GM12878 (cell line): Measurements from ENCODE around the gene TLR9. TPM values are rescaled to one million over a fixed set of nuclear protein-coding genes. Genes with fewer than 3 reads are reported as not detected.

Source experiments
- ATAC-seq: fragments of 200-7000 bp; cut with Tn5 transposase; 3 replicates; pipeline ENCODE4 v1.9.1; 2020; ENCODE audit warnings: mild to moderate bottlenecking, moderate library complexity
- BruUV-seq: library from RNA; stranded (reverse); fragments of 400-500 nt; replicated peaks from 2 replicates; lab custom pipeline; 2021; lab: Mats Ljungman, UMichigan
- CTCF ChIA-PET: fragments of 300-600 bp; sonication (Branson Sonifier 250); formaldehyde crosslinking; extraction: SDS; loops from one replicate; lab custom pipeline; 2021; ENCODE audit warnings: inconsistent platforms; lab: Yijun Ruan, JAX
- POLR2A ChIA-PET: fragments of 350-600 bp; formaldehyde crosslinking; extraction: SDS; loops from one replicate; lab custom pipeline; 2021; ENCODE audit warnings: inconsistent platforms; lab: Charles Lee
- RAD21 ChIA-PET: fragments of 300-600 bp; sonication (Branson Sonifier 250); formaldehyde crosslinking; loops from one replicate; lab custom pipeline; 2023; ENCODE audit warnings: antibody characterized with exemption; ENCODE audit not compliant: unreplicated experiment; lab: Charles Lee
- SMC1A ChIA-PET: fragments of 300-600 bp; sonication (Branson Sonifier 250); formaldehyde crosslinking; loops from one replicate; lab custom pipeline; 2023; ENCODE audit not compliant: unreplicated experiment, uncharacterized antibody; lab: Charles Lee
- DNase-seq: peaks from one replicate; pipeline ENCODE4 v3.0.0-alpha.2; 2011; ENCODE audit warnings: low read depth, low spot score
- FAIRE-seq: peaks from 3 replicates; lab custom pipeline; 2011; peaks lifted over from hg19 to GRCh38; lab: Jason Lieb, UNC
- H2AFZ ChIP-seq: 2 replicates; pipeline ENCODE4 v1.6.0; 2011; ENCODE audit warnings: low read depth, low read length, control low read depth; ENCODE audit not compliant: control insufficient read depth
- H3K27ac ChIP-seq: 2 replicates; pipeline ENCODE4 v1.5.1; 2011; ENCODE audit warnings: control low read depth; ENCODE audit not compliant: control insufficient read depth, insufficient read depth
- H3K27me3 ChIP-seq, 2 experiments: replicated peaks in 1 of 2; 2 replicates each; pipeline versions ENCODE4 v1.6.0 to v1.6.1; 2011; ENCODE audit warnings: low read length in 1 of 2; ENCODE audit not compliant: control insufficient read depth in 2 of 2, insufficient read depth in 2 of 2
- H3K36me3 ChIP-seq, 2 experiments: 2 replicates each; pipeline ENCODE4 v1.5.1; 2011; ENCODE audit warnings: low read length in 1 of 2; ENCODE audit not compliant: control insufficient read depth in 2 of 2, insufficient read depth in 2 of 2
- H3K4me1 ChIP-seq: 2 replicates; pipeline ENCODE4 v1.6.1; 2011; ENCODE audit warnings: mild to moderate bottlenecking, low read length, moderate library complexity, mixed read lengths; ENCODE audit not compliant: control insufficient read depth, insufficient read depth
- H3K4me2 ChIP-seq: 2 replicates; pipeline ENCODE4 v1.6.0; 2011; ENCODE audit warnings: control low read depth; ENCODE audit not compliant: control insufficient read depth, insufficient read depth
- H3K4me3 ChIP-seq: fragments of 200-600 bp; sonication (generic); 2 replicates; pipeline ENCODE4 v1.5.1; 2016
- H3K79me2 ChIP-seq: 2 replicates; pipeline ENCODE4 v1.6.0; 2011; ENCODE audit warnings: low read length; ENCODE audit not compliant: control insufficient read depth, insufficient read depth
- H3K9ac ChIP-seq: 2 replicates; pipeline ENCODE4 v1.8.0; 2011; ENCODE audit warnings: low read length, control low read depth, mixed read lengths; ENCODE audit not compliant: control insufficient read depth, insufficient read depth
- H3K9me3 ChIP-seq: replicated peaks from 3 replicates; pipeline ENCODE4 v1.5.1; 2011; ENCODE audit warnings: mild to moderate bottlenecking, low read length; ENCODE audit not compliant: control insufficient read depth, insufficient read depth
- H4K20me1 ChIP-seq: 2 replicates; pipeline ENCODE4 v1.6.0; 2011; ENCODE audit not compliant: control insufficient read depth, insufficient read depth
- FOXM1 ChIP-seq: IDR thresholded peaks from 2 replicates; pipeline ENCODE4 v1.6.1; 2012; ENCODE audit warnings: low read depth, mild to moderate bottlenecking, inconsistent platforms, low read length, moderate library complexity
- POU2F2 ChIP-seq: IDR thresholded peaks from 3 replicates; pipeline ENCODE4 v1.6.1; 2011; ENCODE audit warnings: low read depth, mild to moderate bottlenecking, low read length, borderline replicate concordance
- ZNF384 ChIP-seq: IDR thresholded peaks from 2 replicates; pipeline ENCODE4 v1.6.1; 2012; ENCODE audit warnings: low read depth, mild to moderate bottlenecking, low read length, improper control_type of control experiment, borderline replicate concordance
- WGBS: methylation state at CpG from one replicate; pipeline ENCODE4 v1.1.6; 2016; ENCODE audit warnings: low lambda C conversion rate; ENCODE audit not compliant: insufficient replicate concordance, insufficient coverage; ENCODE audit errors: missing lambda C conversion rate; 5-methylcytosine and 5-hydroxymethylcytosine counted together
- in situ Hi-C: fragments of 300-500 bp; cut with MboI; formaldehyde crosslinking; loops from 9 replicates; pipeline ENCODE4 v1.14.3; 2018; ENCODE audit warnings: mixed read lengths
- intact Hi-C: fragments of 100-400 bp; cut with micrococcal nuclease; formaldehyde crosslinking; loops from one replicate; pipeline ENCODE4 v1.14.2; 2022; ENCODE audit not compliant: unreplicated experiment
- polyA plus RNA-seq, 11 experiments: library from polyadenylated mRNA; depleted of rRNA in 4 of 11; unstranded in 6 of 11; stranded (reverse) in 5 of 11; fragments of >200 nt; fragmentation: Nextera tagmentation in 4 of 11; fragmentation: Illumina TruSeq in 1 of 11; extraction: Ambion mirVana in 4 of 11; extraction: Trizol in 1 of 11; gene quantifications; 1 replicate in 1 of 11; 2 replicates in 10 of 11; pipeline versions ENCODE4 v1.2.1 to v1.2.3, GENCODE V29; 2011 to 2016; ENCODE audit warnings: inconsistent platforms in 2 of 11, missing spikeins in 2 of 11, low read depth in 1 of 11
- total RNA-seq, 4 experiments: library from RNA; depleted of rRNA in 3 of 4; stranded (reverse); fragments of >200 nt in 3 of 4; fragmentation: Illumina TruSeq in 1 of 4; extraction: Trizol in 1 of 4; gene quantifications; 2 replicates each; pipeline versions ENCODE4 v1.2.1 to v1.2.3, GENCODE V29; 2013 to 2021
- TF ChIP-seq, protein P1 (sequence below): fragments of 450-650 bp; formaldehyde crosslinking; IDR thresholded peaks from 2 replicates; pipeline ENCODE4 v1.4.0; 2022; ENCODE audit warnings: mild to moderate bottlenecking, moderate library complexity
- TF ChIP-seq, protein P2 (sequence below): IDR thresholded peaks from 2 replicates; pipeline ENCODE4 v1.6.1; 2012; ENCODE audit warnings: low read length, inconsistent platforms
- TF ChIP-seq, protein P3 (sequence below): fragments of 450-650 bp; conservative IDR thresholded peaks from 2 replicates; pipeline ENCODE4 v1.6.1; 2017; ENCODE audit warnings: mild to moderate bottlenecking, moderate library complexity
- TF ChIP-seq, protein P4 (sequence below): fragments of 450-650 bp; IDR thresholded peaks from 2 replicates; pipeline ENCODE4 v1.6.1; 2017; ENCODE audit warnings: mild to moderate bottlenecking

The TLR9 gene
- total and polyA plus RNA-seq, 10 of the 15 experiments (the other 5 are each of a cell fraction or from before 2014, with no cell fraction given) = 0.10 to 4.8 (median 0.53) TPM; not detected in 1

DNA sequence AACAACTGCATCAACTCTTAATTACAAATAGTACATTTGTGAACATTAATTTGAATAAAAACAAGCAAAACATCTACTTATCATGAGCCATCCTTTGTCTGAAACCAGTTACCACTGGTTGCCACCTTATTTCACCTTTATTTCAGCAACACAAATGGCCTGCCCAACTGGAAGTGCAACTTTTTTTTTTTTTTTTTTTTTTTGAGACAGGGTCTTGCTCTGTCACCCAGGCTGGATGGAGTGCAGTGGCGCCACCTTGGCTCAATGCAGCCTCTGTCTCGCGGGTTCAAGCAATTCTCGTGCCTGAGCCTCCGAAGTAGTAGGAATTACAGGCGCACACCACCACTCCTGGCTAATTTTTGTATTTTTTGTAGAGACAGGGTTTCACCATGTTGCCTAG lies 39.9 kb upstream of the TLR9 start:
- peaks cover 8% of the 10 kb centered on the region for H3K4me1 ChIP-seq

DNA sequence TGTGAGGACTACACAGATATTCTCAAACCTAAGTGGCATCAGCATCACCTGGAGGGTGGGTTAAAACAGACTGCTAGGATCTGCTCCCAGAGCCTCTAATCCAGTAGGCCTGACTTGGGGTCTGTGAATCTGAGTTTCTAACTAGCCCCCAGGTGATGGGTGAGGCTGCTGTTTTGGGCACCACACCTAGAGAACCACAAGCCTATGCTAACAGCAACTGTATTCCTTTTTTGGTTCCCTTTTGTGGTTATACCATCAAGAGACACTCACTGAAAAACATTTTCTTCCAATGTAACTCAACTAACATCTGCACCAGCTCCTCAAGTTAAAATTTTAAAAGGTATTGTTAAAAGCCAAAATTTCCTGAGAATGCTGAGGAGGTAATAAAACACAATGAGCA lies 37.0 kb upstream of the TLR9 start:
- in situ Hi-C loops (no loop called here), intact Hi-C loops (no loop called here)
- CTCF ChIA-PET = interaction anchor here (1.1 to 2.2 kb wide), 5 partner anchors 9 to 43 kb away, joined by 3 to 8 read pairs (median 6); partner anchors contain the start of genes TLR9 and TWF2
- POLR2A ChIA-PET = interaction anchor here (1.0 kb wide), 1 partner anchor 10 kb away, joined by 3 read pairs; no protein-coding TSS in a partner anchor
- no peak overlapping the region for H3K4me2 ChIP-seq
- RAD21 ChIA-PET = interaction anchor here (0.8 kb wide), 1 partner anchor 22 kb away, joined by 3 read pairs; no protein-coding TSS in a partner anchor
- no peaks in the 10 kb centered on the region for H3K9me3 ChIP-seq
- no peak overlapping the region for H3K27ac ChIP-seq
- H3K4me1 ChIP-seq = peaks cover 5% of the 10 kb centered on the region
- peaks cover 3% of the 10 kb centered on the region for H3K79me2 ChIP-seq
- H3K4me3 ChIP-seq = no peak overlapping the region
- no peak; the same call in 2 of the 3 replicates for ATAC-seq
- H3K27me3 ChIP-seq = no peaks in the 10 kb centered on the region
- no peak overlapping the region for H3K9ac ChIP-seq
- no peak for FAIRE-seq
- no peak for DNase-seq
- H4K20me1 ChIP-seq = no peaks in the 10 kb centered on the region
- BruUV-seq = no TSS peak
- no peak overlapping the region for H2AFZ ChIP-seq
- peaks cover 9 to 51% of the 10 kb centered on the region in 2 experiments for H3K36me3 ChIP-seq
- SMC1A ChIA-PET = no interaction called here
- TF ChIP-seq, protein P1, sequence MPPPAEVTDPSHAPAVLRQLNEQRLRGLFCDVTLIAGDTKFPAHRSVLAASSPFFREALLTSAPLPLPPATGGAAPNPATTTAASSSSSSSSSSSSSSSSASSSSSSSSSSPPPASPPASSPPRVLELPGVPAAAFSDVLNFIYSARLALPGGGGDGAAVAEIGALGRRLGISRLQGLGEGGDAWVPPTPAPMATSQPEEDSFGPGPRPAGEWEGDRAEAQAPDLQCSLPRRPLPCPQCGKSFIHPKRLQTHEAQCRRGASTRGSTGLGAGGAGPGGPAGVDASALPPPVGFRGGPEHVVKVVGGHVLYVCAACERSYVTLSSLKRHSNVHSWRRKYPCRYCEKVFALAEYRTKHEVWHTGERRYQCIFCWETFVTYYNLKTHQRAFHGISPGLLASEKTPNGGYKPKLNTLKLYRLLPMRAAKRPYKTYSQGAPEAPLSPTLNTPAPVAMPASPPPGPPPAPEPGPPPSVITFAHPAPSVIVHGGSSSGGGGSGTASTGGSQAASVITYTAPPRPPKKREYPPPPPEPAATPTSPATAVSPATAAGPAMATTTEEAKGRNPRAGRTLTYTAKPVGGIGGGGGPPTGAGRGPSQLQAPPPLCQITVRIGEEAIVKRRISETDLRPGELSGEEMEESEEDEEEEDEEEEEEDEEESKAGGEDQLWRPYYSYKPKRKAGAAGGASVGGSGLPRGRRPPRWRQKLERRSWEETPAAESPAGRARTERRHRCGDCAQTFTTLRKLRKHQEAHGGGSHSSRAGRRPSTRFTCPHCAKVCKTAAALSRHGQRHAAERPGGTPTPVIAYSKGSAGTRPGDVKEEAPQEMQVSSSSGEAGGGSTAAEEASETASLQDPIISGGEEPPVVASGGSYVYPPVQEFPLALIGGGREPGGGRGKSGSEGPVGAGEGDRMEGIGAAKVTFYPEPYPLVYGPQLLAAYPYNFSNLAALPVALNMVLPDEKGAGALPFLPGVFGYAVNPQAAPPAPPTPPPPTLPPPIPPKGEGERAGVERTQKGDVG = no peak
- TF ChIP-seq POU2F2 (no peak), FOXM1 (no peak)
- TF ChIP-seq, protein P2, sequence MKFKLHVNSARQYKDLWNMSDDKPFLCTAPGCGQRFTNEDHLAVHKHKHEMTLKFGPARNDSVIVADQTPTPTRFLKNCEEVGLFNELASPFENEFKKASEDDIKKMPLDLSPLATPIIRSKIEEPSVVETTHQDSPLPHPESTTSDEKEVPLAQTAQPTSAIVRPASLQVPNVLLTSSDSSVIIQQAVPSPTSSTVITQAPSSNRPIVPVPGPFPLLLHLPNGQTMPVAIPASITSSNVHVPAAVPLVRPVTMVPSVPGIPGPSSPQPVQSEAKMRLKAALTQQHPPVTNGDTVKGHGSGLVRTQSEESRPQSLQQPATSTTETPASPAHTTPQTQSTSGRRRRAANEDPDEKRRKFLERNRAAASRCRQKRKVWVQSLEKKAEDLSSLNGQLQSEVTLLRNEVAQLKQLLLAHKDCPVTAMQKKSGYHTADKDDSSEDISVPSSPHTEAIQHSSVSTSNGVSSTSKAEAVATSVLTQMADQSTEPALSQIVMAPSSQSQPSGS = no peak
- TF ChIP-seq, protein P3, sequence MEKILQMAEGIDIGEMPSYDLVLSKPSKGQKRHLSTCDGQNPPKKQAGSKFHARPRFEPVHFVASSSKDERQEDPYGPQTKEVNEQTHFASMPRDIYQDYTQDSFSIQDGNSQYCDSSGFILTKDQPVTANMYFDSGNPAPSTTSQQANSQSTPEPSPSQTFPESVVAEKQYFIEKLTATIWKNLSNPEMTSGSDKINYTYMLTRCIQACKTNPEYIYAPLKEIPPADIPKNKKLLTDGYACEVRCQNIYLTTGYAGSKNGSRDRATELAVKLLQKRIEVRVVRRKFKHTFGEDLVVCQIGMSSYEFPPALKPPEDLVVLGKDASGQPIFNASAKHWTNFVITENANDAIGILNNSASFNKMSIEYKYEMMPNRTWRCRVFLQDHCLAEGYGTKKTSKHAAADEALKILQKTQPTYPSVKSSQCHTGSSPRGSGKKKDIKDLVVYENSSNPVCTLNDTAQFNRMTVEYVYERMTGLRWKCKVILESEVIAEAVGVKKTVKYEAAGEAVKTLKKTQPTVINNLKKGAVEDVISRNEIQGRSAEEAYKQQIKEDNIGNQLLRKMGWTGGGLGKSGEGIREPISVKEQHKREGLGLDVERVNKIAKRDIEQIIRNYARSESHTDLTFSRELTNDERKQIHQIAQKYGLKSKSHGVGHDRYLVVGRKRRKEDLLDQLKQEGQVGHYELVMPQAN = no peak

More for the DNA sequence above, 39.9 kb upstream of the TLR9 start:
- H3K27me3 ChIP-seq = no peaks in the 10 kb centered on the region
- BruUV-seq = no TSS peak
- no peak overlapping the region for H3K4me3 ChIP-seq
- POLR2A ChIA-PET = no interaction called here
- no peak overlapping the region for H3K27ac ChIP-seq
- no peaks in the 10 kb centered on the region for H4K20me1 ChIP-seq
- no peak overlapping the region for H2AFZ ChIP-seq
- in situ Hi-C loops = no loop called here
- no peaks in the 10 kb centered on the region for H3K9me3 ChIP-seq
- WGBS = 100% methylated on average over 2 of the region's 6 CpGs
- ATAC-seq (no peak), FAIRE-seq (no peak), DNase-seq (no peak)
- peaks cover 13 to 43% of the 10 kb centered on the region in 2 experiments for H3K36me3 ChIP-seq
- no peak for TF ChIP-seq ZNF384
- TF ChIP-seq, protein P4, sequence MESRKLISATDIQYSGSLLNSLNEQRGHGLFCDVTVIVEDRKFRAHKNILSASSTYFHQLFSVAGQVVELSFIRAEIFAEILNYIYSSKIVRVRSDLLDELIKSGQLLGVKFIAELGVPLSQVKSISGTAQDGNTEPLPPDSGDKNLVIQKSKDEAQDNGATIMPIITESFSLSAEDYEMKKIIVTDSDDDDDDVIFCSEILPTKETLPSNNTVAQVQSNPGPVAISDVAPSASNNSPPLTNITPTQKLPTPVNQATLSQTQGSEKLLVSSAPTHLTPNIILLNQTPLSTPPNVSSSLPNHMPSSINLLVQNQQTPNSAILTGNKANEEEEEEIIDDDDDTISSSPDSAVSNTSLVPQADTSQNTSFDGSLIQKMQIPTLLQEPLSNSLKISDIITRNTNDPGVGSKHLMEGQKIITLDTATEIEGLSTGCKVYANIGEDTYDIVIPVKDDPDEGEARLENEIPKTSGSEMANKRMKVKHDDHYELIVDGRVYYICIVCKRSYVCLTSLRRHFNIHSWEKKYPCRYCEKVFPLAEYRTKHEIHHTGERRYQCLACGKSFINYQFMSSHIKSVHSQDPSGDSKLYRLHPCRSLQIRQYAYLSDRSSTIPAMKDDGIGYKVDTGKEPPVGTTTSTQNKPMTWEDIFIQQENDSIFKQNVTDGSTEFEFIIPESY = peak; percentile 36; the same call in 1 of the 2 replicates
- H3K79me2 ChIP-seq = peaks cover 24% of the 10 kb centered on the region
- no peak overlapping the region for H3K9ac ChIP-seq
- CTCF ChIA-PET = no interaction called here
- RAD21 ChIA-PET = no interaction called here
- intact Hi-C loops = no loop called here
- no peak overlapping the region for H3K4me2 ChIP-seq
- SMC1A ChIA-PET = no interaction called here
